ENCODE results near the gene SLC35E3. TPM values are rescaled to one million over a fixed set of nuclear protein-coding genes. Genes with fewer than 3 reads are reported as not detected.
"Not testable (repeated sequence)": the region's sequence is repeated elsewhere in the genome, so short reads cannot be mapped to it uniquely, and the experiment has no call there.

Gene SLC35E3
- total RNA-seq, 6 experiments from 2014 or later, result 10.7 to 17.0 (median 12.0) TPM

DNA sequence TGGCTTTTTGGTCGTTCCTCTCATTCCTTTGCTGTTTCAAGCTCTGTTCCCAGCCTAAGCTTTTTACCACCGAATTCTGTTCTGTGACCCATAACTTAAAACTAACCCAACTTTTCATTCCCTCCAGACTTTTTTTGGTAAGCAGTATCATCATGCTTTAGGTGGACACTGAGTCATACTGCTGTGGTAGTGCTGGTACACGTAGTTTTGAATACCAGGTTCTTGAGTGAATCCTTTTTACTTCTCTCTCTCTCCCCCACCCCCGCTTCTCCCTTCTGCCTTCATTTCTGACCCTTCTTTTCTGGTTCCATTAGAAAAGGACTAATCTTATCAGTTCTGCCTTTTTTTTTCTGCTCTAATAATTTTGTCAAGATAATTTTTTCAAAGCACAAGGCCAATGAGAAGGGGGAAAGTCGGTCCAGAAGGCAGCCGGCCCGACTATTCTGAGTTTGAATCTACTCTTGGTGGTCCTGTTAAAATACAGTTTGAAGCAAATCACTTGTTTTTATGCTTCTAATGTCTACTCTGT is 59.7 kb downstream of the SLC35E3 start:
- peak overlapping the region; percentile 9 for H3K27ac Mint-ChIP-seq
- peaks cover 16% of the 10 kb centered on the region for H3K36me3 Mint-ChIP-seq (ENCODE audit: low read depth)
- DNase-seq, result peak; percentile 15
- TF ChIP-seq, protein P1, sequence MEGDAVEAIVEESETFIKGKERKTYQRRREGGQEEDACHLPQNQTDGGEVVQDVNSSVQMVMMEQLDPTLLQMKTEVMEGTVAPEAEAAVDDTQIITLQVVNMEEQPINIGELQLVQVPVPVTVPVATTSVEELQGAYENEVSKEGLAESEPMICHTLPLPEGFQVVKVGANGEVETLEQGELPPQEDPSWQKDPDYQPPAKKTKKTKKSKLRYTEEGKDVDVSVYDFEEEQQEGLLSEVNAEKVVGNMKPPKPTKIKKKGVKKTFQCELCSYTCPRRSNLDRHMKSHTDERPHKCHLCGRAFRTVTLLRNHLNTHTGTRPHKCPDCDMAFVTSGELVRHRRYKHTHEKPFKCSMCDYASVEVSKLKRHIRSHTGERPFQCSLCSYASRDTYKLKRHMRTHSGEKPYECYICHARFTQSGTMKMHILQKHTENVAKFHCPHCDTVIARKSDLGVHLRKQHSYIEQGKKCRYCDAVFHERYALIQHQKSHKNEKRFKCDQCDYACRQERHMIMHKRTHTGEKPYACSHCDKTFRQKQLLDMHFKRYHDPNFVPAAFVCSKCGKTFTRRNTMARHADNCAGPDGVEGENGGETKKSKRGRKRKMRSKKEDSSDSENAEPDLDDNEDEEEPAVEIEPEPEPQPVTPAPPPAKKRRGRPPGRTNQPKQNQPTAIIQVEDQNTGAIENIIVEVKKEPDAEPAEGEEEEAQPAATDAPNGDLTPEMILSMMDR (IDR thresholded peaks at IDR 0.05), result no peak
- no peak overlapping the region for H3K4me3 Mint-ChIP-seq
- peaks cover 17% of the 10 kb centered on the region for H3K9me3 Mint-ChIP-seq
- H3K4me1 Mint-ChIP-seq (ENCODE audit: low read depth), result peaks cover 42% of the 10 kb centered on the region
- peaks cover 5% of the 10 kb centered on the region for H3K27me3 Mint-ChIP-seq (ENCODE audit: insufficient read depth)

GRCh38 chr12:68806488-68807237 is 60.7 kb downstream of the SLC35E3 start:
- no peak for DNase-seq
- Mint-ChIP-seq H3K27ac (peak overlapping the region; percentile 99), H3K36me3 (ENCODE audit: low read depth) (peaks cover 26% of the 10 kb centered on the region), H3K9me3 (peaks cover 26% of the 10 kb centered on the region), H3K4me1 (ENCODE audit: low read depth) (peaks cover 42% of the 10 kb centered on the region), H3K4me3 (no peak overlapping the region; the same call in none of the 2 replicates), H3K27me3 (ENCODE audit: insufficient read depth) (peaks cover 8% of the 10 kb centered on the region)
- TF ChIP-seq, protein P1 (IDR thresholded peaks at IDR 0.05), result no peak

- not testable (repeated sequence) for H3K27me3 Mint-ChIP-seq (ENCODE audit: insufficient read depth); DNase-seq
- Mint-ChIP-seq H3K36me3 (ENCODE audit: low read depth) (peaks cover 29% of the 10 kb centered on the region), H3K4me1 (ENCODE audit: low read depth) (peaks cover 39% of the 10 kb centered on the region), H3K27ac (peak overlapping the region; percentile 99), H3K4me3 (peak overlapping the region; percentile 95), H3K9me3 (peaks cover 26% of the 10 kb centered on the region)
Observed at GRCh38 chr12:68807274-68807575, 61.2 kb downstream of the SLC35E3 start.

- DNase-seq, result peak; percentile 69
- peaks cover 44% of the 10 kb centered on the region for H3K4me1 Mint-ChIP-seq (ENCODE audit: low read depth)
- peaks cover 11% of the 10 kb centered on the region for H3K27me3 Mint-ChIP-seq (ENCODE audit: insufficient read depth)
- TF ChIP-seq, protein P1 (IDR thresholded peaks at IDR 0.05), result peak; percentile 91
- peaks cover 35% of the 10 kb centered on the region for H3K36me3 Mint-ChIP-seq (ENCODE audit: low read depth)
- peak within 1 kb of the TSS; percentile 99 for H3K27ac Mint-ChIP-seq
- H3K4me3 Mint-ChIP-seq, result peak within 1 kb of the TSS; percentile 95
- peaks cover 26% of the 10 kb centered on the region for H3K9me3 Mint-ChIP-seq
Observed at GRCh38 chr12:68807576-68808387, 61.8 kb downstream of the SLC35E3 start, which contains the start of gene MDM2. Gene MDM2, plus strand, starts transcription at chr12:68808177. Its CDS starts 301 bp downstream, at chr12:68808478.

GRCh38 chr12:68808388-68809189 is 62.6 kb downstream of the SLC35E3 start:
- TF ChIP-seq, protein P1 (IDR thresholded peaks at IDR 0.05), result peak; percentile 55; the same call in 1 of the 2 replicates
- peak overlapping the region; percentile 95 for H3K4me3 Mint-ChIP-seq
- peaks cover 26% of the 10 kb centered on the region for H3K9me3 Mint-ChIP-seq
- H3K4me1 Mint-ChIP-seq (ENCODE audit: low read depth), result peaks cover 52% of the 10 kb centered on the region
- DNase-seq, result peak; percentile 95
- peaks cover 11% of the 10 kb centered on the region for H3K27me3 Mint-ChIP-seq (ENCODE audit: insufficient read depth)
- H3K27ac Mint-ChIP-seq, result peak overlapping the region; percentile 99
- H3K36me3 Mint-ChIP-seq (ENCODE audit: low read depth), result peaks cover 42% of the 10 kb centered on the region
